H1 (cell line): ENCODE data around the gene SLC6A3. TPM values are rescaled to one million over a fixed set of nuclear protein-coding genes. Genes with fewer than 3 reads are reported as not detected.

Source experiments
- ASH2L ChIP-seq: fragments of 200-600, 300-600 bp; sonication (generic); IDR thresholded peaks from one replicate; pipeline ENCODE4 v1.7.1; 2017; ENCODE audit warnings: low read length
- ATF3 ChIP-seq: IDR thresholded peaks from 2 replicates; pipeline ENCODE4 v1.6.1; 2011; ENCODE audit warnings: low read depth, mild to moderate bottlenecking, low read length; ENCODE audit not compliant: insufficient read depth
- CBX5 ChIP-seq: fragments of 300-800, 300-1000 bp; sonication (generic); IDR thresholded peaks from 2 replicates; pipeline ENCODE4 v1.7.1; 2016; ENCODE audit warnings: antibody characterized with exemption, low read length, low read depth
- CHD7 ChIP-seq: fragments of 300-600 bp; sonication (generic); IDR thresholded peaks from 2 replicates; pipeline ENCODE4 v1.7.1; 2012; ENCODE audit warnings: low read length, moderate library complexity, mild to moderate bottlenecking, inconsistent platforms; ENCODE audit not compliant: insufficient replicate concordance
- KDM1A ChIP-seq: fragments of 200-600, 300-600 bp; sonication (generic); IDR thresholded peaks from 2 replicates; pipeline ENCODE4 v1.7.1; 2016; ENCODE audit warnings: mild to moderate bottlenecking, low read length, borderline replicate concordance
- POLR2A ChIP-seq, 2 experiments: IDR thresholded peaks; 1 replicate in 1 of 2; 2 replicates in 1 of 2; pipeline ENCODE4 v1.6.1; 2011; ENCODE audit warnings: low read depth in 2 of 2, low read length in 2 of 2, mild to moderate bottlenecking in 2 of 2; ENCODE audit errors: control extremely low read depth in 1 of 2
- RBBP5 ChIP-seq: IDR thresholded peaks from 2 replicates; pipeline ENCODE4 v1.7.1; 2012; ENCODE audit warnings: low read depth, mild to moderate bottlenecking, inconsistent platforms, low read length, moderate library complexity, borderline replicate concordance
- SIX5 ChIP-seq: IDR thresholded peaks from 2 replicates; pipeline ENCODE4 v1.6.1; 2011; ENCODE audit warnings: mild to moderate bottlenecking, low read depth, low read length
- SP1 ChIP-seq: IDR thresholded peaks from 2 replicates; pipeline ENCODE4 v1.6.1; 2011; ENCODE audit warnings: low read depth, low read length
- SP2 ChIP-seq: IDR thresholded peaks from 2 replicates; pipeline ENCODE4 v1.6.1; 2012; ENCODE audit warnings: mild to moderate bottlenecking, low read length, inconsistent platforms
- TAF1 ChIP-seq: IDR thresholded peaks from 2 replicates; pipeline ENCODE4 v1.6.1; 2011; ENCODE audit warnings: mild to moderate bottlenecking, low read depth, low read length
- TCF12 ChIP-seq: IDR thresholded peaks from 2 replicates; pipeline ENCODE4 v1.6.1; 2011; ENCODE audit warnings: low read depth, mild to moderate bottlenecking, low read length
- YY1 ChIP-seq: IDR thresholded peaks from 2 replicates; pipeline ENCODE4 v1.6.1; 2011; ENCODE audit warnings: low read depth, mild to moderate bottlenecking, low read length
- polyA plus RNA-seq, 7 experiments: library from polyadenylated mRNA; depleted of rRNA in 3 of 7; stranded (reverse) in 5 of 7; unstranded in 2 of 7; fragments of >200 nt in 5 of 7; fragments of 200-250 nt in 2 of 7; gene quantifications; 1 replicate in 5 of 7; 2 replicates in 1 of 7; 4 replicates in 1 of 7; pipeline versions ENCODE4 v1.2.1 to v1.2.3, GENCODE V29; 2011 to 2013; ENCODE audit warnings: missing spikeins in 2 of 7, mixed read lengths in 2 of 7
- total RNA-seq: library from RNA; stranded (reverse); fragmentation: NEBNext Ultra II Directional; extraction: Animal tissue kit (Norgen Biotek cat#: 25700); gene quantifications from 2 replicates; pipeline ENCODE4 v1.2.1, GENCODE V29; 2021

The SLC6A3 gene
- total and polyA plus RNA-seq, 2 of the 8 experiments (the other 6 are each of a cell fraction or from before 2014, with no cell fraction given): 0.48 to 0.91 TPM

- TF ChIP-seq CHD7 (no peak), RBBP5 (no peak), SP2 (no peak), ASH2L (no peak), SP1 (no peak), TAF1 (no peak), ATF3 (no peak), POLR2A (IDR thresholded peaks at IDR 0.05; ENCODE audit: control extremely low read depth in 1 of 2, low read depth in 2 of 2, low read length in 2 of 2) (no peak), TCF12 (no peak), YY1 (no peak), SIX5 (no peak), CBX5 (no peak), KDM1A (no peak)
Measured at GRCh38 chr5:1490376-1490775, 45.1 kb upstream of the SLC6A3 start (continued).
